ENCODE measurements around the gene SUGCT. TPM values are rescaled to one million over a fixed set of nuclear protein-coding genes. Genes with fewer than 3 reads are reported as not detected.

The SUGCT gene
- 3.3 and 8.5 TPM in 2 replicates for total RNA-seq

DNA sequence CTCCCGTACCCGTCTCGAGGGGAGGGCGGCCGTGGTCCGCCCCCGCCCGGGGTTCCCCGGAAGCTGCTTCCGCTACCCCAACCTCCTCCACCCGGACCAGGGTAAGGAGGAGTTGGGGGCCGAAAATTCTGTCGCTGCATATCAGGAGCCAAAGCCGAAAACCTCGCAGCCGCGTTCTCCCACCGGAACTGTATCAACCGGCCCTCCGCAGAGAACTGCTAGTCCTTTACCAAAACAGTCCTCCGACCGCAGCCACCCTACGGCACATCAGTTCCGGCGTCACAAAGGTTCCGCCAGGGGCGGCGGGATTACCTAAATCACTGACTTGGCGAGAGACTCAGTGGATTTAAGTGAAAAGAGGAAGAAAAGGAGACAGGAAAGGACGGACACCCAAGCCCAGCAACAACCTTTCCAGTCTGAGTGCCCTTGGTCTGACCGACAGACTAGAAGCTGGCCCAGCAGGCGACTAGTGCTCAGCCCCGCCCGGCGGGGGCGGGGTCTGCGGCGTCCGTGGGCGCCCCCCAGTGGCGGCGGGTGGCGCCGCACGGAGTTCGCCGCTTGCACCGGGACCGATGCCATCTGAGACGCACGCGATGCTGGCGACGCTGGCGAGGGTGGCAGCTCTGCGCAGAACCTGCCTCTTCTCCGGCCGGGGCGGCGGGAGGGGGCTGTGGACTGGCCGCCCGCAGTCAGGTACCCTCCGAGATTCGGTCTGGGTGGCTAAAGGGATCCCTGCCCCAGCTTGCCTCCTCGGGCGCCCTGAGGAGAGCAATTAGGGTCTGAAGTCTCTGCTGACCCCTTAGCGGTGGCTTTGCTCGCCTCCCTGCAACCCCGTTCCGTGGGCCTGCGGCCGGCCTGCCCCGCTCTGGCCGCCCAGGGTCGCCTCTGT is at the start of gene SUGCT, which contains the start of gene MPLKIP:
TSS of gene SUGCT (plus strand) at position 578 of the 889 bp plus-strand sequence.
TSS of gene MPLKIP (minus strand) at position 195 of the 889 bp plus-strand sequence. CDS start at position 140, 55 bp downstream.

Small RNA genes lying within 50 kb of the gene (small RNA-seq; reads per million reads assigned to genes)
- gene AC006023.1 (not detected), gene AC006023.2 (not detected)

Other genes starting within 250 kb of the SUGCT start
- 43.4 and 59.8 TPM in 2 replicates for gene CDK13, start 184.7 kb upstream of the SUGCT start, total RNA-seq
- 7.0 and 7.7 TPM in 2 replicates for gene MPLKIP, start 383 bp upstream of the SUGCT start, total RNA-seq